ENCODE data around the gene CIB4.

CIB4 gene

GRCh38 chr2:26619096-26619495, 22.1 kb downstream of the CIB4 start:
- H3K79me2 ChIP-seq (ENCODE audit: control insufficient read depth, insufficient read depth, low read length), result no peaks in the 10 kb centered on the region
- no peak overlapping the region for H2AK5ac ChIP-seq (ENCODE audit: low read length)
- H2BK15ac ChIP-seq (replicated peaks; ENCODE audit: low read depth), result no peak overlapping the region
- no peak overlapping the region for H3K27ac ChIP-seq (ENCODE audit: low read depth, low read length)
- no peak overlapping the region for H3K56ac ChIP-seq (ENCODE audit: low read length)
- H3K36me3 ChIP-seq (ENCODE audit: control insufficient read depth, insufficient read depth, low read length), result no peaks in the 10 kb centered on the region
- no peak overlapping the region for H3K4me3 ChIP-seq (ENCODE audit: low read length)
- DNase-seq, result no peak
- H2BK120ac ChIP-seq (ENCODE audit: low read depth, low read length), result no peak overlapping the region
- no peak overlapping the region for H4K5ac ChIP-seq (ENCODE audit: low read length)
- H3K27me3 ChIP-seq (ENCODE audit: insufficient read depth, low read length, poor library complexity), result no peaks in the 10 kb centered on the region
- H3K4ac ChIP-seq (ENCODE audit: low read depth, low read length), result no peak overlapping the region
- no peaks in the 10 kb centered on the region for H3K79me1 ChIP-seq (ENCODE audit: low read length)
- H3K18ac ChIP-seq (ENCODE audit: low read length), result no peak overlapping the region
- no peak overlapping the region for H3K4me2 ChIP-seq (ENCODE audit: low read length)
- no peak overlapping the region for H2BK5ac ChIP-seq (ENCODE audit: low read length)
- no peak overlapping the region for H3K23ac ChIP-seq (ENCODE audit: low read length)
- no CpG with 5 or more reads among the region's 11 CpGs for WGBS (ENCODE audit: extremely low coverage, insufficient coverage, low lambda C conversion rate)
- H4K8ac ChIP-seq (ENCODE audit: low read depth, low read length), result no peak overlapping the region
- peaks cover 7% of the 10 kb centered on the region for H3K4me1 ChIP-seq (ENCODE audit: control insufficient read depth, low read depth, low read length)
- no peak overlapping the region for H3K9ac ChIP-seq (ENCODE audit: low read length)

GRCh38 chr2:26618611-26619010, 22.6 kb downstream of the CIB4 start:
- H3K36me3 ChIP-seq (ENCODE audit: control insufficient read depth, insufficient read depth, low read length), result no peaks in the 10 kb centered on the region
- H3K4me1 ChIP-seq (ENCODE audit: control insufficient read depth, low read depth, low read length), result peaks cover 7% of the 10 kb centered on the region
- H2BK15ac ChIP-seq (replicated peaks; ENCODE audit: low read depth), result no peak overlapping the region
- H3K27ac ChIP-seq (ENCODE audit: low read depth, low read length), result no peak overlapping the region
- no peak overlapping the region for H3K4me3 ChIP-seq (ENCODE audit: low read length)
- no peak overlapping the region for H4K8ac ChIP-seq (ENCODE audit: low read depth, low read length)
- no peak overlapping the region for H3K9ac ChIP-seq (ENCODE audit: low read length)
- H3K79me1 ChIP-seq (ENCODE audit: low read length), result no peaks in the 10 kb centered on the region
- H3K4me2 ChIP-seq (ENCODE audit: low read length), result no peak overlapping the region
- no peak overlapping the region for H3K18ac ChIP-seq (ENCODE audit: low read length)
- H3K79me2 ChIP-seq (ENCODE audit: control insufficient read depth, insufficient read depth, low read length), result no peaks in the 10 kb centered on the region
- H3K4ac ChIP-seq (ENCODE audit: low read depth, low read length), result no peak overlapping the region
- no peak overlapping the region for H3K56ac ChIP-seq (ENCODE audit: low read length)
- H3K27me3 ChIP-seq (ENCODE audit: insufficient read depth, low read length, poor library complexity), result no peaks in the 10 kb centered on the region
- no peak overlapping the region for H2AK5ac ChIP-seq (ENCODE audit: low read length)
- no peak overlapping the region for H2BK5ac ChIP-seq (ENCODE audit: low read length)
- no peak overlapping the region for H3K23ac ChIP-seq (ENCODE audit: low read length)
- H4K5ac ChIP-seq (ENCODE audit: low read length), result no peak overlapping the region
- no peak for DNase-seq
- WGBS (ENCODE audit: extremely low coverage, insufficient coverage, low lambda C conversion rate), result no CpG with 5 or more reads among the region's 10 CpGs
- H2BK120ac ChIP-seq (ENCODE audit: low read depth, low read length), result no peak overlapping the region

DNA sequence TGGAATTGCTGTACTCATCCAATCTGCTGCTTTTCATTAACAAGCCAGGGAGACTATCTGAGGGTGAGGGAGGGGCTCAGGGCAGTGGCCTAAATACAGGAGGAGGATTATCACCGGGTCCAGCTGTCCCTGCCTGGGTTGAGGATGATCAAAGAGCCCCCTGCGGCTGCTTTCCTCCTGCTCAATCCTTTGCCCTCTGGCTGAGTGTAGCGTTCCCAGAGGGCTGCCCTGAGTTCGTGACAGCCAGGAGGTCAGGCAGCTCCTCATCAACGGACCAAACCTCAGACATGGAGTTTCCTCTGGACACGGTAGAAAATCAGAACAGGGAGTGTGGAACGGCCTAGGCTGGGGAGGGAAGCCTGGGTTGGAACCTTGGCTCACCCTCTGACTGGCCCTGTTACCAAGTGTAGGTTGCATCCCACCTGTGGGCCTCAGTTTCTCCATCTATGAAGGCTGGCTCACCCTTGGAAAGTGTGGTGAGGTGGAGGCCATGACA, 23.5 kb downstream of the CIB4 start:
- H3K4me2 ChIP-seq (ENCODE audit: low read length), result no peak overlapping the region
- no peak overlapping the region for H3K23ac ChIP-seq (ENCODE audit: low read length)
- no peak overlapping the region for H4K8ac ChIP-seq (ENCODE audit: low read depth, low read length)
- H2BK5ac ChIP-seq (ENCODE audit: low read length), result no peak overlapping the region
- H3K27ac ChIP-seq (ENCODE audit: low read depth, low read length), result no peak overlapping the region
- no peaks in the 10 kb centered on the region for H3K27me3 ChIP-seq (ENCODE audit: insufficient read depth, low read length, poor library complexity)
- H2BK120ac ChIP-seq (ENCODE audit: low read depth, low read length), result no peak overlapping the region
- no peaks in the 10 kb centered on the region for H3K79me2 ChIP-seq (ENCODE audit: control insufficient read depth, insufficient read depth, low read length)
- no peak overlapping the region for H3K4me3 ChIP-seq (ENCODE audit: low read length)
- H3K79me1 ChIP-seq (ENCODE audit: low read length), result no peaks in the 10 kb centered on the region
- no peak overlapping the region for H3K56ac ChIP-seq (ENCODE audit: low read length)
- no peak overlapping the region for H4K5ac ChIP-seq (ENCODE audit: low read length)
- no peak overlapping the region for H3K9ac ChIP-seq (ENCODE audit: low read length)
- WGBS (ENCODE audit: extremely low coverage, insufficient coverage, low lambda C conversion rate), result no CpG with 5 or more reads among the region's 7 CpGs
- no peaks in the 10 kb centered on the region for H3K36me3 ChIP-seq (ENCODE audit: control insufficient read depth, insufficient read depth, low read length)
- peak overlapping the region; percentile 9 for H2AK5ac ChIP-seq (ENCODE audit: low read length)
- no peak for DNase-seq
- H3K18ac ChIP-seq (ENCODE audit: low read length), result no peak overlapping the region
- no peak overlapping the region for H2BK15ac ChIP-seq (replicated peaks; ENCODE audit: low read depth)
- no peak overlapping the region for H3K4ac ChIP-seq (ENCODE audit: low read depth, low read length)
- H3K4me1 ChIP-seq (ENCODE audit: control insufficient read depth, low read depth, low read length), result peaks cover 8% of the 10 kb centered on the region

- Histone ChIP-seq H3K4me2 (ENCODE audit: low read length) (no peak overlapping the region), H3K56ac (ENCODE audit: low read length) (peak overlapping the region; percentile 12), H3K27me3 (ENCODE audit: insufficient read depth, low read length, poor library complexity) (no peaks in the 10 kb centered on the region), H3K23ac (ENCODE audit: low read length) (peak overlapping the region; percentile 83), H3K27ac (ENCODE audit: low read depth, low read length) (no peak overlapping the region), H2BK15ac (replicated peaks; ENCODE audit: low read depth) (no peak overlapping the region), H3K36me3 (ENCODE audit: control insufficient read depth, insufficient read depth, low read length) (no peaks in the 10 kb centered on the region), H2BK120ac (ENCODE audit: low read depth, low read length) (no peak overlapping the region), H3K18ac (ENCODE audit: low read length) (no peak overlapping the region), H3K4me3 (ENCODE audit: low read length) (no peak overlapping the region), H3K79me1 (ENCODE audit: low read length) (no peaks in the 10 kb centered on the region), H4K8ac (ENCODE audit: low read depth, low read length) (no peak overlapping the region), H3K9ac (ENCODE audit: low read length) (no peak overlapping the region), H2BK5ac (ENCODE audit: low read length) (no peak overlapping the region), H2AK5ac (ENCODE audit: low read length) (no peak overlapping the region), H3K4ac (ENCODE audit: low read depth, low read length) (no peak overlapping the region), H3K79me2 (ENCODE audit: control insufficient read depth, insufficient read depth, low read length) (no peaks in the 10 kb centered on the region), H4K5ac (ENCODE audit: low read length) (no peak overlapping the region), H3K4me1 (ENCODE audit: control insufficient read depth, low read depth, low read length) (peaks cover 8% of the 10 kb centered on the region)
- no peak for DNase-seq
- WGBS (ENCODE audit: extremely low coverage, insufficient coverage, low lambda C conversion rate), result no CpG with 5 or more reads among the region's 10 CpGs
Measured at GRCh38 chr2:26616706-26617587, 24.2 kb downstream of the CIB4 start.

DNA sequence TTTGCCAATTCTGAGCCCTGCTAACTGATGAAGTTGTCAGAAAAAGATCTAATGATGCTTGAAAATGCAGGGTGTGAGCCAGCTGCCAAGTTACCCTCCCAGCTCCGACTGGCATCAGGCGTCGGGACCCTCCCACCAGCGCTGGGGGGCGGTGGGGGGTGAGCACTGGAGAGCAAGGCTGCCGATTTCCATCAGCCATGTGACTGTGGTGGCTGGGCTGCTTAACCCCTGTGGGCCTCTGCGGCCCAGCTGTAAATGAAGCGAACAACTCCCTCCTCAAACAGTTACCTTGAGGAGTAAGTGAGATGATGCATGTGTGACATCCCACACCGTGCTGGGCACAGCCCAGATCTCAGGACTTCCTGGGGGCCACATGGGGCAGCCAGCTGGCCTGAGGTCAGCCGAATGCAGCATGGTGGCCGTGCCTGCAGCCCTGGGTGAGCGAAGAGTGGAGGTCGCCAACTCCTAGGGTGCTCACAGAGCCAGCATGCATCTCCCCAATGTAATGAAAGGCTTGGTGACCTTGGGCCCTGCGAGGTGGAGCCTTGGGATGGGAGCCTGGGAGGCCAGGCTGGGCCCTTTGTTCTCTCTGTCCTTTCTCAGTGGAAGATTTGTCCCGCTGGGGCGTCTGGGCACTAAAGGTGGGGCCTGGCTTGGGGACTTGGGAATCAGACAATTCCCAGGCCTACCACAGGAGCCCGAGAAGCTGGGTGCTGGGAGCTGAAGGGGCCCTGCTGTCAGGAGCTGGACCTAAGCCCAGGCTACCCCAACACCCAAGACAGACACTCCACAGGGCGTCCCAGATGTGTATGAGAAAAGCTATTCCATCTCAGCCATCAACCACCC, 25.1 kb downstream of the CIB4 start:
- Histone ChIP-seq H3K4me2 (ENCODE audit: low read length) (no peak overlapping the region), H3K79me1 (ENCODE audit: low read length) (no peaks in the 10 kb centered on the region), H3K56ac (ENCODE audit: low read length) (peak overlapping the region; percentile 46), H3K23ac (ENCODE audit: low read length) (peak overlapping the region; percentile 67), H3K79me2 (ENCODE audit: control insufficient read depth, insufficient read depth, low read length) (no peaks in the 10 kb centered on the region), H3K4me1 (ENCODE audit: control insufficient read depth, low read depth, low read length) (peaks cover 8% of the 10 kb centered on the region), H4K8ac (ENCODE audit: low read depth, low read length) (no peak overlapping the region), H3K9ac (ENCODE audit: low read length) (no peak overlapping the region), H3K27me3 (ENCODE audit: insufficient read depth, low read length, poor library complexity) (no peaks in the 10 kb centered on the region), H3K4me3 (ENCODE audit: low read length) (no peak overlapping the region), H3K36me3 (ENCODE audit: control insufficient read depth, insufficient read depth, low read length) (no peaks in the 10 kb centered on the region), H3K4ac (ENCODE audit: low read depth, low read length) (no peak overlapping the region), H2BK120ac (ENCODE audit: low read depth, low read length) (no peak overlapping the region), H3K18ac (ENCODE audit: low read length) (no peak overlapping the region), H2BK15ac (replicated peaks; ENCODE audit: low read depth) (no peak overlapping the region), H3K27ac (ENCODE audit: low read depth, low read length) (no peak overlapping the region), H4K5ac (ENCODE audit: low read length) (no peak overlapping the region), H2BK5ac (ENCODE audit: low read length) (no peak overlapping the region), H2AK5ac (ENCODE audit: low read length) (peak overlapping the region; percentile 65)
- no CpG with 5 or more reads among the region's 18 CpGs for WGBS (ENCODE audit: extremely low coverage, insufficient coverage, low lambda C conversion rate)
- no peak for DNase-seq

All from mesendoderm (in vitro differentiated cells).